Caco-2 (cell line): ENCODE results near the gene CDC42EP2. TPM values are rescaled to one million over a fixed set of nuclear protein-coding genes. Genes with fewer than 3 reads are reported as not detected.
A peak's percentile ranks its signal among the peaks of the same experiment; 100 is the strongest.

Source experiments
- BruUV-seq: library from RNA; stranded (reverse); fragments of 400-500 nt; replicated peaks from 2 replicates; lab custom pipeline; 2021; lab: Mats Ljungman, UMichigan
- CTCF ChIA-PET: fragments of 300-600 bp; sonication (Branson Sonifier 250); formaldehyde crosslinking; loops from one replicate; lab custom pipeline; 2022; ENCODE audit warnings: antibody characterized with exemption; lab: Charles Lee
- POLR2A ChIA-PET: fragments of 300-600 bp; sonication (Branson Sonifier 250); formaldehyde crosslinking; loops from one replicate; lab custom pipeline; 2022; ENCODE audit warnings: antibody characterized with exemption; lab: Charles Lee
- DNase-seq, 2 experiments: peaks; one replicate each; pipeline versions ENCODE4 v3.0.0 to v3.0.0-alpha.2; 2020 to 2022
- H3K27me3 ChIP-seq: replicated peaks from 2 replicates; pipeline ENCODE4 v1.6.0; 2011; ENCODE audit warnings: low read length; ENCODE audit not compliant: control insufficient read depth, insufficient read depth
- H3K36me3 ChIP-seq: 2 replicates; pipeline ENCODE4 v1.5.1; 2011; ENCODE audit warnings: low read length; ENCODE audit not compliant: control insufficient read depth, insufficient read depth
- H3K4me1 ChIP-seq: fragments of 250-450 bp; sonication (Bioruptor Pico); 2 replicates; pipeline ENCODE4 v1.5.1; 2020; ENCODE audit warnings: mild to moderate bottlenecking
- H3K4me3 ChIP-seq: 2 replicates; pipeline ENCODE4 v1.5.1; 2011; ENCODE audit warnings: low read depth, mild to moderate bottlenecking, control low read depth, low read length
- H3K9me3 ChIP-seq: fragments of 250-450 bp; sonication (Bioruptor Pico); 2 replicates; pipeline ENCODE4 v1.5.1; 2020; ENCODE audit warnings: mild to moderate bottlenecking, moderate library complexity
- H3K27ac Mint-ChIP-seq: one replicate; pipeline ENCODE4 v1.8.0; 2022; ENCODE audit warnings: mixed read lengths; ENCODE audit not compliant: unreplicated experiment
- H3K27me3 Mint-ChIP-seq: one replicate; pipeline ENCODE4 v1.8.0; 2022; ENCODE audit warnings: mixed read lengths; ENCODE audit not compliant: insufficient read depth, unreplicated experiment
- H3K36me3 Mint-ChIP-seq: one replicate; pipeline ENCODE4 v1.8.0; 2022; ENCODE audit warnings: mild to moderate bottlenecking, mixed read lengths; ENCODE audit not compliant: insufficient read depth, unreplicated experiment
- H3K4me1 Mint-ChIP-seq: one replicate; pipeline ENCODE4 v1.8.0; 2022; ENCODE audit warnings: low read depth, mixed read lengths; ENCODE audit not compliant: unreplicated experiment
- H3K4me3 Mint-ChIP-seq: one replicate; pipeline ENCODE4 v1.8.0; 2022; ENCODE audit warnings: mild to moderate bottlenecking, moderate library complexity, mixed read lengths; ENCODE audit not compliant: unreplicated experiment
- H3K9me3 Mint-ChIP-seq: one replicate; pipeline ENCODE4 v1.8.0; 2022; ENCODE audit warnings: mixed read lengths; ENCODE audit not compliant: unreplicated experiment
- intact Hi-C: fragments of 100-400 bp; cut with micrococcal nuclease; formaldehyde crosslinking; loops from one replicate; pipeline ENCODE4 v1.10.0; 2022; ENCODE audit not compliant: unreplicated experiment
- total RNA-seq: library from RNA; stranded (reverse); gene quantifications from 2 replicates; pipeline ENCODE4 v1.2.3, GENCODE V29; 2022
- TF ChIP-seq, protein P1 (sequence below), 2 experiments: fragments of 200-600 bp in 1 of 2; IDR thresholded peaks; 1 replicate in 1 of 2; 2 replicates in 1 of 2; pipeline versions ENCODE4 v1.5.1 to v1.8.0; 2011 to 2022; ENCODE audit warnings: antibody characterized with exemption in 1 of 2, control low read depth in 1 of 2, inconsistent platforms in 1 of 2, low read depth in 1 of 2, low read length in 1 of 2, mild to moderate bottlenecking in 1 of 2, moderate library complexity in 1 of 2; ENCODE audit not compliant: insufficient read depth in 1 of 2, severe bottlenecking in 1 of 2, unreplicated experiment in 1 of 2

Gene CDC42EP2
- total RNA-seq, 1 experiment from 2014 or later = 38.0 TPM

DNA sequence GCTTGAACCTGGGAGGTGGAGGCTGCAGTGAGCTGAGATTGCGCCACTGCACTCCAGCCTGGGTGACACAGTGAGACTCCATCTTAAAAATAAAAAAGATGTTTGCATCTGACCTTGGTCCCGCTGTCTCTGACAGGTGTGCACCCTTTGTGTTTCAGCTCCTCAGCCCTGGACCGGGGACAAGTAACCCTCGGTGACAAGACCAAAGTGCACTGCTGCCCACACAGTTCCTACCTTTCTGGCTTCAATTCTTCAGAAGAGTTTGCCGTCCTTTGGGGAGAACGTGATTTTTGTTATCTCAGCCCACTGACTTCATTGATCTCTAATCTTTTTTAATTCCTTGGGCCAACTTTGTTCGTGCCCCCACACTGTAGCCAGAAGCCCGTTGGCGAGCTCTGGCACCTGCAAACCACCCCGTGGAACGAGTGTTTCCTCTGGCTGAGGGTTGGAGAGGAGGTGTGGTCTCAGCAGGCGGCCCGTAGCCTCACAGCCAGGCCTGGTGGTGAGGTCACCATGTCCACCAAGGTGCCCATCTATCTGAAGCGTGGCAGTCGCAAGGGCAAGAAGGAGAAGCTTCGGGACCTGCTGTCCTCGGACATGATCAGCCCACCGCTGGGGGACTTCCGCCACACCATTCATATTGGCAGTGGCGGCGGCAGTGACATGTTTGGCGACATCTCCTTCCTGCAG lies 5.9 kb downstream of the CDC42EP2 start:
- H3K27me3 ChIP-seq = no peaks in the 10 kb centered on the region
- no TSS peak for BruUV-seq
- CTCF ChIA-PET = interaction anchor here (1.2 to 1.3 kb wide), 2 partner anchors 40 to 45 kb away, joined by 4 to 14 read pairs; no protein-coding TSS in a partner anchor
- no peak overlapping the region for H3K4me3 Mint-ChIP-seq
- no peak overlapping the region for H3K4me3 ChIP-seq
- POLR2A ChIA-PET = no interaction called here
- no peaks in the 10 kb centered on the region for H3K9me3 Mint-ChIP-seq
- peaks cover 19% of the 10 kb centered on the region for H3K4me1 Mint-ChIP-seq
- peaks cover 8% of the 10 kb centered on the region for H3K36me3 ChIP-seq
- H3K36me3 Mint-ChIP-seq = peaks cover 65% of the 10 kb centered on the region
- H3K4me1 ChIP-seq = peaks cover 17% of the 10 kb centered on the region
- TF ChIP-seq, protein P1, sequence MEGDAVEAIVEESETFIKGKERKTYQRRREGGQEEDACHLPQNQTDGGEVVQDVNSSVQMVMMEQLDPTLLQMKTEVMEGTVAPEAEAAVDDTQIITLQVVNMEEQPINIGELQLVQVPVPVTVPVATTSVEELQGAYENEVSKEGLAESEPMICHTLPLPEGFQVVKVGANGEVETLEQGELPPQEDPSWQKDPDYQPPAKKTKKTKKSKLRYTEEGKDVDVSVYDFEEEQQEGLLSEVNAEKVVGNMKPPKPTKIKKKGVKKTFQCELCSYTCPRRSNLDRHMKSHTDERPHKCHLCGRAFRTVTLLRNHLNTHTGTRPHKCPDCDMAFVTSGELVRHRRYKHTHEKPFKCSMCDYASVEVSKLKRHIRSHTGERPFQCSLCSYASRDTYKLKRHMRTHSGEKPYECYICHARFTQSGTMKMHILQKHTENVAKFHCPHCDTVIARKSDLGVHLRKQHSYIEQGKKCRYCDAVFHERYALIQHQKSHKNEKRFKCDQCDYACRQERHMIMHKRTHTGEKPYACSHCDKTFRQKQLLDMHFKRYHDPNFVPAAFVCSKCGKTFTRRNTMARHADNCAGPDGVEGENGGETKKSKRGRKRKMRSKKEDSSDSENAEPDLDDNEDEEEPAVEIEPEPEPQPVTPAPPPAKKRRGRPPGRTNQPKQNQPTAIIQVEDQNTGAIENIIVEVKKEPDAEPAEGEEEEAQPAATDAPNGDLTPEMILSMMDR (IDR thresholded peaks at IDR 0.05; ENCODE audit: insufficient read depth in 1 of 2, low read depth in 1 of 2, low read length in 1 of 2, severe bottlenecking in 1 of 2, unreplicated experiment in 1 of 2) = no peak
- no peak for DNase-seq
- no peaks in the 10 kb centered on the region for H3K27me3 Mint-ChIP-seq
- intact Hi-C loops = no loop called here
- no peaks in the 10 kb centered on the region for H3K9me3 ChIP-seq
- H3K27ac Mint-ChIP-seq = no peak overlapping the region

DNA sequence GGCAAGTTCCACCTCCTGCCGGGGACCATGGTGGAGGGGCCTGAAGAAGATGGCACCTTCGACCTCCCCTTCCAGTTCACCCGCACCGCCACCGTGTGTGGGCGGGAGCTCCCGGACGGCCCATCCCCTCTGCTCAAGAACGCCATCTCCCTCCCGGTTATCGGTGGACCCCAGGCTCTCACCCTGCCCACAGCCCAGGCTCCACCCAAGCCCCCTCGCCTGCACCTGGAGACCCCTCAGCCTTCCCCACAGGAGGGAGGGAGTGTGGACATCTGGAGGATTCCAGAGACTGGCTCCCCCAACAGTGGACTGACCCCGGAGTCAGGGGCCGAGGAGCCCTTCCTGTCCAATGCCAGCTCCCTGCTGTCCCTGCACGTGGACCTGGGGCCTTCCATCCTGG lies 6.4 kb downstream of the CDC42EP2 start:
- Histone ChIP-seq H3K36me3 (peaks cover 8% of the 10 kb centered on the region), H3K9me3 (no peaks in the 10 kb centered on the region), H3K4me1 (peaks cover 13% of the 10 kb centered on the region), H3K27me3 (no peaks in the 10 kb centered on the region), H3K4me3 (no peak overlapping the region)
- TF ChIP-seq, protein P1 (IDR thresholded peaks at IDR 0.05; ENCODE audit: insufficient read depth in 1 of 2, low read depth in 1 of 2, low read length in 1 of 2, severe bottlenecking in 1 of 2, unreplicated experiment in 1 of 2) = no peak
- no peaks in the 10 kb centered on the region for H3K9me3 Mint-ChIP-seq
- ChIA-PET POLR2A (no interaction called here), CTCF (interaction anchor here (1.3 kb wide), 1 partner anchor 40 kb away, joined by 4 read pairs; no protein-coding TSS in a partner anchor)
- H3K4me3 Mint-ChIP-seq = no peak overlapping the region
- H3K27me3 Mint-ChIP-seq = no peaks in the 10 kb centered on the region
- H3K27ac Mint-ChIP-seq = no peak overlapping the region
- no peak for DNase-seq
- peaks cover 65% of the 10 kb centered on the region for H3K36me3 Mint-ChIP-seq
- peaks cover 14% of the 10 kb centered on the region for H3K4me1 Mint-ChIP-seq
- intact Hi-C loops = no loop called here
- BruUV-seq = no TSS peak

DNA sequence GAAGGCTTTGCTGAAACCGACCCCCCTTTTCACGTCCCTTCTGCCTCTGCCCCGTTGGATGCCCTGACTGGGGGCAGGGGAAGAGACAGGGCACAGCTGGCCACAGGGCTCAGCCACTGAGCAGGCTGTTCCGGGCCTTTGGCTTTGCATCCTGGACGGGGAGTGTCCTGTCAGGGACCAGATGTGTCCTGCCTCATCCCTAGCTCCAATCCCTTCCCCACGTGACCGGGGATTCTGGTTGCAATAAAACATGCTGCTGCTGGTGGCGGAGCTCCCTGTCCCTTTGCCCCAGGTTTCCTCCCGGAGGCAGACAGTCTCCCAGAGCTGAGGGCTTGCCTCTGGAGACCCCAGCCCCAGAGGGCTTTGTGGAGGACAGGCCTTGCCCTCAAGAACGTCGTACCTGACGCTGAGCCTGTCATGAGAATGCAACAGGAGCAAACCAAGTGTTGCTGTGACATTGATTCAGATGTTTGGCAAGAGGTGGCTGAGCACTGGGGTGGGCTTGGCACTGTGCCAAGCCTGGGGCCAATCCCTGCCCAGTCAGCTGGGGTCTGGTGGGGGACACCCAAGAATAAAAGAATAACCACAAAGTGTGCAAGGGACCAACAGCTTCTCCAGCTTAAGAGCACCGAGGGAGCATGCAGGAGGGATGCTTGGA lies 7.3 kb downstream of the CDC42EP2 start:
- DNase-seq = no peak
- peaks cover 69% of the 10 kb centered on the region for H3K36me3 Mint-ChIP-seq
- TF ChIP-seq, protein P1 (IDR thresholded peaks at IDR 0.05; ENCODE audit: insufficient read depth in 1 of 2, low read depth in 1 of 2, low read length in 1 of 2, severe bottlenecking in 1 of 2, unreplicated experiment in 1 of 2) = no peak
- no peaks in the 10 kb centered on the region for H3K27me3 ChIP-seq
- H3K27me3 Mint-ChIP-seq = no peaks in the 10 kb centered on the region
- H3K4me1 Mint-ChIP-seq = peaks cover 7% of the 10 kb centered on the region
- ChIA-PET CTCF (interaction anchor here (0.5 to 1.3 kb wide), 3 partner anchors 41 to 339 kb away, joined by 3 to 4 read pairs (median 3); no protein-coding TSS in a partner anchor), POLR2A (interaction anchor here (0.5 kb wide), 1 partner anchor 47 kb away, joined by 4 read pairs; no protein-coding TSS in a partner anchor)
- H3K4me3 ChIP-seq = no peak overlapping the region
- H3K27ac Mint-ChIP-seq = peak overlapping the region; percentile 25
- H3K36me3 ChIP-seq = peaks cover 8% of the 10 kb centered on the region
- intact Hi-C loops = no loop called here
- BruUV-seq = no TSS peak
- no peak overlapping the region for H3K4me3 Mint-ChIP-seq
- H3K9me3 ChIP-seq = no peaks in the 10 kb centered on the region
- H3K9me3 Mint-ChIP-seq = no peaks in the 10 kb centered on the region
- peaks cover 9% of the 10 kb centered on the region for H3K4me1 ChIP-seq
